Vagina (tissue), 2 donors: ENCODE results near the gene GFOD1.

ENCODE experiments used
- POLR2AphosphoS5 ChIP-seq, 2 donors: sonication (generic); formaldehyde crosslinking; IDR thresholded peaks; one replicate each; pipeline ENCODE4 v1.9.0; 2017; ENCODE audit warnings: antibody characterized with exemption in 2 of 2, mild to moderate bottlenecking in 2 of 2, low read depth in 1 of 2; ENCODE audit not compliant: insufficient read depth in 1 of 2
- TF ChIP-seq, protein P1 (sequence below), 3 experiments: fragments of 450-650 bp in 2 of 3; fragments of 200-600 bp in 1 of 3; sonication (generic) in 1 of 3; IDR thresholded peaks; one replicate each; pipeline ENCODE4 v1.5.1; 2017 to 2019; ENCODE audit warnings: antibody characterized with exemption in 3 of 3, mild to moderate bottlenecking in 2 of 3, moderate library complexity in 2 of 3

DNA sequence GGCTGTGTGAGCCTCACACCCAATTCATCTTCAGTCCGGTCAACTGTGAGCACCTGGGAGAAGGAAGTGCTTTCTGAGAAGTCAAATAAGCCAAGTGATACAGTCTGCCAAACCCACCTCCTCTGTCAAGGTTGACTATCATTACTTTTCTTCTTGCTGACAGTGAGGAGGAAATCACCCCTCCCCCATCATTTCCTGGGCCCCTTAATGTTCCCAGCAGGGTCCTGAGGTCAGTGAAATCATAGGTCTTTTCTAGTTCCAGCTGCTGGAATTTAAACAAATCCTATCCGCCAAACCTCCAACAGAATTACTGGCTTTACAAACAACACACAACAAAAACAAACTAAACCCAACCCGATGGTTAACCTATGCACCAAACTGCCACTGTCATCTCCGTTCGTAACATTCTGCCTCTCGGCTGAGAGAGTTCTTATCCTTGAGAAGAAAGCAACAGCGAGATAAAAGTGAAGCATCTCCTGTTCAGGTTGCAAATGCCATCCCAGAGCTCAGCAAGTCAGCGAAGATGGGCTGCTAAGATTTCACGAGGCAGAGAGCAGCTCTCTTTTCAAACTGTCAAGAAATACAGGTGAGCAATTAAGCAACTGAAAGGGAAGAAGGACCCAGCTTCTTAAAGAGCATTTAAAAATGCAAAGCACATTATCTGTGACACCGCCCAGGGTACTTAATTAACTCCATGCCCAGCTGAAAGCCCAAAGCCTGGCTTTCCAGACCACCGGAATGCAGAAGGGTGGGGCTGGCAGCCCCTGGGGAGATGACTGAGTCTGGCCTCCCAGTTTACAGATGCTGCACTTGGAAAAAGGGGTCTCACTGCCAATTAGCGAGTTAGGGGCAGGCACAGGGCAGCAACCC lies 24.7 kb downstream of the GFOD1 start:
- TF ChIP-seq, protein P1, sequence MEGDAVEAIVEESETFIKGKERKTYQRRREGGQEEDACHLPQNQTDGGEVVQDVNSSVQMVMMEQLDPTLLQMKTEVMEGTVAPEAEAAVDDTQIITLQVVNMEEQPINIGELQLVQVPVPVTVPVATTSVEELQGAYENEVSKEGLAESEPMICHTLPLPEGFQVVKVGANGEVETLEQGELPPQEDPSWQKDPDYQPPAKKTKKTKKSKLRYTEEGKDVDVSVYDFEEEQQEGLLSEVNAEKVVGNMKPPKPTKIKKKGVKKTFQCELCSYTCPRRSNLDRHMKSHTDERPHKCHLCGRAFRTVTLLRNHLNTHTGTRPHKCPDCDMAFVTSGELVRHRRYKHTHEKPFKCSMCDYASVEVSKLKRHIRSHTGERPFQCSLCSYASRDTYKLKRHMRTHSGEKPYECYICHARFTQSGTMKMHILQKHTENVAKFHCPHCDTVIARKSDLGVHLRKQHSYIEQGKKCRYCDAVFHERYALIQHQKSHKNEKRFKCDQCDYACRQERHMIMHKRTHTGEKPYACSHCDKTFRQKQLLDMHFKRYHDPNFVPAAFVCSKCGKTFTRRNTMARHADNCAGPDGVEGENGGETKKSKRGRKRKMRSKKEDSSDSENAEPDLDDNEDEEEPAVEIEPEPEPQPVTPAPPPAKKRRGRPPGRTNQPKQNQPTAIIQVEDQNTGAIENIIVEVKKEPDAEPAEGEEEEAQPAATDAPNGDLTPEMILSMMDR (IDR thresholded peaks at IDR 0.05) = no peak
- no peak for TF ChIP-seq POLR2AphosphoS5 (IDR thresholded peaks at IDR 0.05; ENCODE audit: insufficient read depth in 1 of 2, low read depth in 1 of 2)
